Breast epithelium (tissue), 4 donors: ENCODE measurements around the gene ACMSD. TPM values are rescaled to one million over a fixed set of nuclear protein-coding genes. Genes with fewer than 3 reads are reported as not detected.

Source experiments
- DNase-seq, 2 donors: peaks; one replicate each; pipeline ENCODE4 v3.0.0-alpha.2; 2019; ENCODE audit warnings: low spot score in 2 of 2
- H3K27ac ChIP-seq, 2 donors: fragments of 200-600 bp; sonication (generic) in 1 of 2; one replicate each; pipeline ENCODE4 v1.5.1; 2016 to 2019; ENCODE audit warnings: mild to moderate bottlenecking in 1 of 2
- H3K27me3 ChIP-seq, 2 donors: fragments of 200-600 bp; sonication (generic) in 1 of 2; one replicate each; pipeline versions ENCODE4 v1.5.1 to v1.6.0; 2017 to 2019; ENCODE audit warnings: control low read depth in 1 of 2, mild to moderate bottlenecking in 1 of 2
- H3K36me3 ChIP-seq: fragments of 200-600 bp; one replicate; pipeline ENCODE4 v1.5.1; 2019
- H3K4me1 ChIP-seq, 2 donors: fragments of 200-600 bp; sonication (generic); one replicate each; pipeline ENCODE4 v1.5.1; 2016 to 2019; ENCODE audit warnings: control low read depth in 1 of 2
- H3K4me3 ChIP-seq, 3 donors: fragments of 200-600 bp; sonication (generic); 1 replicate in 2 of 3; 2 replicates in 1 of 3; pipeline ENCODE4 v1.5.1; 2016 to 2019; ENCODE audit warnings: mild to moderate bottlenecking in 3 of 3, moderate library complexity in 2 of 3
- H3K9me3 ChIP-seq, 2 donors: fragments of 200-600 bp; sonication (generic) in 1 of 2; one replicate each; pipeline ENCODE4 v1.5.1; 2016 to 2019; ENCODE audit warnings: control low read depth in 1 of 2
- POLR2A ChIP-seq: fragments of 450-650 bp; IDR thresholded peaks from one replicate; pipeline ENCODE4 v1.6.1; 2016; ENCODE audit warnings: antibody characterized with exemption, mild to moderate bottlenecking, moderate library complexity
- POLR2AphosphoS5 ChIP-seq, 3 donors: sonication (generic); formaldehyde crosslinking; IDR thresholded peaks; one replicate each; pipeline ENCODE4 v1.6.1; 2017; ENCODE audit warnings: antibody characterized with exemption in 3 of 3
- intact Hi-C: fragments of 100-400 bp; cut with DNase I; formaldehyde crosslinking; loops from one replicate; pipeline ENCODE4 v1.15.1; 2023; ENCODE audit warnings: low total_unique reads
- total RNA-seq, 3 donors: library from RNA; depleted of rRNA; stranded (reverse); fragments of >200 nt; gene quantifications; one replicate each; pipeline ENCODE4 v1.1.0, GENCODE V29; 2016
- TF ChIP-seq, protein P1 (sequence below), 3 donors: fragments of 450-650 bp; IDR thresholded peaks; one replicate each; pipeline ENCODE4 v1.5.1; 2016 to 2017; ENCODE audit warnings: antibody characterized with exemption in 3 of 3, mild to moderate bottlenecking in 3 of 3, moderate library complexity in 3 of 3

The ACMSD gene
- total RNA-seq, 3 donors from 2014 or later, result 0.59 TPM; not detected in 2

DNA sequence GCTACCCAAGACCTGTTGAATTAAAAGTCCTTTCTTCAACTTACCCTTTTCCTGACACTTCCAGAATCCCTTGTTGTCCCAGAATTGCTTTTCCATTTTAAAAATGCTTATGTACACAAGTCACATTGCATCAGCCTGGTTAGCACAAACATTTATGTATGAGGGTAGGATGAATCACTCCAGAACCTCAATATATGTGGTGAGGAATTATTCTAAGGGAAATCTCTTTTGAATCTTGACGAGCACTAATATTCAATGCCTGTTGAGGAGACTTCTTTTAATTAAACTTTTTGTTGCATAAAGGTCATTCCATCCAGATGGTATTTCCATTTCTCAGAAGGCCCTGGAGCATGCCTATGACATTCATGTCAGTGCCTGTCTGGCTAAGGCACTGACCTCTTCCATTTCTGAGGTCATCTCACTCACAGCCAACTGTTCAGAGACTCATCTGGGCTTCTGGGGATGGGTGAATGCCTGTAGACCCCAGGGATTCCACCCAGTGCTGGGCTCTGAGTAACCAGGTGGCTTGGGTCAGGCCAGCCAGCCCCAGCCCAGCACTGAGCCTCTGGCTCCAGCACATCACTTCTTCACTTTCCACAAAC is 28.2 kb downstream of the ACMSD start:
- H3K27me3 ChIP-seq, result no peaks in the 10 kb centered on the region
- H3K27ac ChIP-seq, result no peak overlapping the region
- intact Hi-C loops, result no loop called here
- no peak for DNase-seq
- H3K4me3 ChIP-seq, result no peak overlapping the region
- H3K9me3 ChIP-seq, result no peaks in the 10 kb centered on the region
- TF ChIP-seq POLR2A, result no peak
- TF ChIP-seq, protein P1, sequence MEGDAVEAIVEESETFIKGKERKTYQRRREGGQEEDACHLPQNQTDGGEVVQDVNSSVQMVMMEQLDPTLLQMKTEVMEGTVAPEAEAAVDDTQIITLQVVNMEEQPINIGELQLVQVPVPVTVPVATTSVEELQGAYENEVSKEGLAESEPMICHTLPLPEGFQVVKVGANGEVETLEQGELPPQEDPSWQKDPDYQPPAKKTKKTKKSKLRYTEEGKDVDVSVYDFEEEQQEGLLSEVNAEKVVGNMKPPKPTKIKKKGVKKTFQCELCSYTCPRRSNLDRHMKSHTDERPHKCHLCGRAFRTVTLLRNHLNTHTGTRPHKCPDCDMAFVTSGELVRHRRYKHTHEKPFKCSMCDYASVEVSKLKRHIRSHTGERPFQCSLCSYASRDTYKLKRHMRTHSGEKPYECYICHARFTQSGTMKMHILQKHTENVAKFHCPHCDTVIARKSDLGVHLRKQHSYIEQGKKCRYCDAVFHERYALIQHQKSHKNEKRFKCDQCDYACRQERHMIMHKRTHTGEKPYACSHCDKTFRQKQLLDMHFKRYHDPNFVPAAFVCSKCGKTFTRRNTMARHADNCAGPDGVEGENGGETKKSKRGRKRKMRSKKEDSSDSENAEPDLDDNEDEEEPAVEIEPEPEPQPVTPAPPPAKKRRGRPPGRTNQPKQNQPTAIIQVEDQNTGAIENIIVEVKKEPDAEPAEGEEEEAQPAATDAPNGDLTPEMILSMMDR (IDR thresholded peaks at IDR 0.05), result no peak
- TF ChIP-seq POLR2AphosphoS5 (IDR thresholded peaks at IDR 0.05), result no peak
- no peaks in the 10 kb centered on the region for H3K4me1 ChIP-seq
- H3K36me3 ChIP-seq, result no peaks in the 10 kb centered on the region

DNA sequence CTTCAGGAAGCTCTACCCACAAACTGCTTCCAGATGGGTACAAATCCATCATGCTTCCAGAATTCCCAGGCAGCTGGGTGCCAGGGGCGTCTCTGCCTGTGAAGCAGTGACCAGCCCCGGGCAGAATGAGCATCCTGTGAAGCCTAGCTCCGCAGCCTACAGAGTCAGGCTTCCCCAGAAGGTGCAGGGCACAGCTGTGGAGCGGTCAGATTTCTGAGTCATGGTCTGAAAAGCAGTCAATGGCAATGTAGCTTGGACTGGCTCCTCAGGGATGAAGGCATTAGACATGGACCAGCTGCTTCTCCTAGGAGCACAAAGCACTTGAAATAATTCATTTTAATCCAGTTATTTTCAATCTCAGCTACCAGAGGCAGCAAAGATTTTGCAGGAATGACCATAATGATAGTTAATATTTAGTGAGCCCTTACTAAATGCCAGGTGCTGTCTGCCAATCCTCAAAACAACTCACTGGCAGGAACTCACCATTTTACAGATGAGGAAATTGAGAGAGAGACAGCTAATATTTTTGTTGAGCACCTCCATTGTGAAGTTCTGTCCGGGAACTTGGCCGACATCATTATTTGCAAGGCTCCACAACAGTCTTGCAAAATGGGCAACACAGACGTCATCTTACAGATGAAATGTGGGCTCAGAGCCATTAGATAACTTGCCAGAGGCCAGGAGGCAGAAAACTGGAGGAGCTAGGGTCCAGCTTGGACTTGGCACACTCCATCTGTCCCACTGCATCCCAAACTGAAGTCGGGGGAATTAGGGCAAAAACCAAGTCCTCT is 31.7 kb downstream of the ACMSD start:
- H3K36me3 ChIP-seq, result no peaks in the 10 kb centered on the region
- intact Hi-C loops, result no loop called here
- H3K27me3 ChIP-seq, result no peaks in the 10 kb centered on the region
- no peak overlapping the region for H3K27ac ChIP-seq
- no peak for DNase-seq
- TF ChIP-seq, protein P1 (IDR thresholded peaks at IDR 0.05), result no peak
- no peak for TF ChIP-seq POLR2AphosphoS5 (IDR thresholded peaks at IDR 0.05)
- TF ChIP-seq POLR2A, result no peak
- no peaks in the 10 kb centered on the region for H3K9me3 ChIP-seq
- H3K4me3 ChIP-seq, result no peak overlapping the region
- H3K4me1 ChIP-seq, result no peaks in the 10 kb centered on the region

DNA sequence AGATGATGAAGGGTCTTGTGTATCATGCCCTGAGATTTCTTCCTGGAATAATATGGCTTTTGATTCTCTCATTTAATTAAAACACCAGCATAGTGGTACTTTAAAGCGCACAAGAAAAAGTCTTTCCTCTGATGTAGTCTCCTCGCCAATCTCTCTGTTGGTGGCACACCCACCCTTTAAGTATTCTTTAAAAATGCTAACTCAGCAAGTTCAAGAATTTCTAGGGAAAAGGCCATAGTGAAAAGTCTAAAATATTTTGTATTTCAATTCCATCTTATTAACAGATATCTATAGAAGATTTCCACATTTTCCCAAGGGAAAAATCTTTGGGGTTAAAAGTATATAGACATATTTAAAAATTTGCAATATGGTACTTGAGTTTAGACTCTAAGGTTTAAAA is 34.7 kb downstream of the ACMSD start:
- Histone ChIP-seq H3K36me3 (no peaks in the 10 kb centered on the region), H3K4me1 (no peaks in the 10 kb centered on the region), H3K27ac (no peak overlapping the region), H3K4me3 (no peak overlapping the region), H3K27me3 (no peaks in the 10 kb centered on the region), H3K9me3 (peaks cover 0 to 2% of the 10 kb centered on the region in 2 donors)
- DNase-seq, result no peak
- intact Hi-C loops, result no loop called here
- TF ChIP-seq, protein P1 (IDR thresholded peaks at IDR 0.05), result no peak
- no peak for TF ChIP-seq POLR2AphosphoS5 (IDR thresholded peaks at IDR 0.05)
- no peak for TF ChIP-seq POLR2A

DNA sequence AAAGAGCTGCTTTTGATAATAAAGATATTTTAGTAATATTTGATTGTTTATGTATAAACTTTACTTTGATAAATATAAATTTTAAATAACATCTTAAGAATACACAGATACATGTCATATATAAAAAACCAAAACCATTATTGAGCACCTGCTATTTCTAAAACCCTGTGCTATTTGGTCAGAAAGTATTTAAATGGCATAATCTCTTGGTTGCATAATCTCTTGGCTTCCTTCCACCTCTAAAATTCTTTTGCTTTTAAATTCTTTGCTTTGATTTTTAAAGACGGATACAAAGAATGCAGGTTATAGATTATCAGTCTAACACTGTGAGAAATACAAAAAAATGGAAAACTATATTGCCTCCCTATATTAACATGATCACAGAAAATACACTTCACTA is 36.9 kb downstream of the ACMSD start:
- no peak overlapping the region for H3K4me3 ChIP-seq
- TF ChIP-seq POLR2A (no peak), POLR2AphosphoS5 (IDR thresholded peaks at IDR 0.05) (no peak)
- TF ChIP-seq, protein P1 (IDR thresholded peaks at IDR 0.05), result no peak
- H3K27me3 ChIP-seq, result no peaks in the 10 kb centered on the region
- H3K9me3 ChIP-seq, result peaks cover 0 to 16% of the 10 kb centered on the region in 2 donors
- intact Hi-C loops, result no loop called here
- H3K36me3 ChIP-seq, result no peaks in the 10 kb centered on the region
- no peak overlapping the region for H3K27ac ChIP-seq
- no peak for DNase-seq
- no peaks in the 10 kb centered on the region for H3K4me1 ChIP-seq

DNA sequence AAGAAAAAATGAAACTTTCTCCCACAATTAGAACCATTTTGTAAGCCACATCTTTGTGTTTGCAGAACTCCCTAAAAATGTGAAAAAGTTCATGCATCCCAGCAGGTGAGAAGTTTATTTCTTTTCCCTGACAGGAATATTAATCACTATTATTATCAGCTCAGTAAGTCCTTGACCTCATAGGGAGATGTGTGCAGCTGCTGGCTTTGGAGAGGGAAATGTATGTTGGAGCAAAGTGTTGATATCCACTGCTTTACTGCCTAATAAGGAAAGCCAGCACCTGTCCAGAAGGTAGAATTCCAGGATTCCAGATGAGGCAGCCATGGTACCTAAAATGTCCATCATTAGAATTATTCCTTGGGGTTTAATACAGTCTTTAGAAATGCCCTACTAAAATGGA is 44.4 kb downstream of the ACMSD start:
- H3K27ac ChIP-seq, result no peak overlapping the region
- no peaks in the 10 kb centered on the region for H3K36me3 ChIP-seq
- TF ChIP-seq, protein P1 (IDR thresholded peaks at IDR 0.05), result no peak
- TF ChIP-seq POLR2A (no peak), POLR2AphosphoS5 (IDR thresholded peaks at IDR 0.05) (no peak)
- no peak for DNase-seq
- intact Hi-C loops, result no loop called here
- H3K27me3 ChIP-seq, result no peaks in the 10 kb centered on the region
- no peaks in the 10 kb centered on the region for H3K4me1 ChIP-seq
- H3K9me3 ChIP-seq, result peaks cover 0 to 16% of the 10 kb centered on the region in 2 donors
- H3K4me3 ChIP-seq, result no peak overlapping the region
